ENCODE data around the gene GALNT5.

DNA sequence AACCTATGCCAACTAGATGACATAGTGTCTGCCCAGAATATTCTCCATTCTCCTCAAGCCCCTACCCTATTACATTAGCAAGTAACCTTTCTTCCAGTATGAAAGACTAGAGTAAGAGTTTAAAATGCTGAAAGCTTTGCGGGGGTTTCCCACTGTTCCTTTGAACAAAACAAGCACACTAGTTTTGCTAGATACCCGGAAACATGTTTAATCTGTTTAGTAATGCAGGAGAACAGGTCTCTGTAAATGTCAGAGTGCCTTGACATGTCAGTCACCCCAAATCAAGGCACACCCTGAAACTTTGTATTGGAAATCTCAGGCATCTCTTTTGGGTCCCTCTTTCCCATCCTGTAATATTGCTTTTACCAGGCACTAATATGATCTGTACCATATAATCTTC is 11.6 kb downstream of the GALNT5 start:
- TF ChIP-seq EZH2 (IDR thresholded peaks at IDR 0.05; ENCODE audit: borderline replicate concordance, control insufficient read depth, low read depth, low read length), result no peak
- no peak for TF ChIP-seq CEBPB (IDR thresholded peaks at IDR 0.05; ENCODE audit: borderline replicate concordance in 1 of 2, low read depth in 2 of 2, low read length in 2 of 2)
- no peak for TF ChIP-seq IRF5 (IDR thresholded peaks at IDR 0.05; ENCODE audit: borderline replicate concordance)
- no peak for TF ChIP-seq MXI1 (IDR thresholded peaks at IDR 0.05; ENCODE audit: low read depth, low read length)
- TF ChIP-seq REST (IDR thresholded peaks at IDR 0.05; ENCODE audit: low read depth, low read length), result no peak
- no peak for TF ChIP-seq BMI1 (IDR thresholded peaks at IDR 0.05; ENCODE audit: borderline replicate concordance)
- TF ChIP-seq LARP7 (IDR thresholded peaks at IDR 0.05), result no peak

Measured in GM12878 (cell line).